HCT116 (cell line): ENCODE results near the gene HPCAL4. TPM values are rescaled to one million over a fixed set of nuclear protein-coding genes. Genes with fewer than 3 reads are reported as not detected.

Experiments
- ATAC-seq: fragments of 200-7000 bp; cut with Tn5 transposase; 2 replicates; pipeline ENCODE4 v1.9.1; 2020; ENCODE audit warnings: mild to moderate bottlenecking, moderate library complexity
- BruUV-seq: library from RNA; stranded (reverse); fragments of 400-500 nt; replicated peaks from 2 replicates; lab custom pipeline; 2021; lab: Mats Ljungman, UMichigan
- CTCF ChIA-PET: fragments of 300-600 bp; sonication (Branson Sonifier 250); formaldehyde crosslinking; loops from one replicate; lab custom pipeline; 2021; ENCODE audit warnings: antibody characterized with exemption; lab: Charles Lee
- POLR2A ChIA-PET: fragments of 300-600, 350-600 bp; sonication (Branson Sonifier 250); formaldehyde crosslinking; loops from one replicate; lab custom pipeline; 2021; ENCODE audit warnings: antibody characterized with exemption; lab: Charles Lee
- RAD21 ChIA-PET, 2 experiments: fragments of 300-600 bp; sonication (Branson Sonifier 250); formaldehyde crosslinking; loops; one replicate each; lab custom pipeline; 2023; ENCODE audit warnings: low total read pairs in 2 of 2; ENCODE audit not compliant: uncharacterized antibody in 2 of 2, unreplicated experiment in 2 of 2, low non-redundant PET in 1 of 2; lab: Charles Lee
- DNase-seq: peaks from one replicate; pipeline ENCODE4 v3.0.0-alpha.2; 2010; ENCODE audit warnings: low read depth, low spot score
- H2AFZ ChIP-seq: fragments of 200-600 bp; shearing (Covaris generic), sonication (generic); 2 replicates; pipeline ENCODE4 v1.6.1; 2017; ENCODE audit warnings: low read depth, mixed run types, mixed read lengths, antibody characterized with exemption, low read length; ENCODE audit not compliant: poor library complexity, severe bottlenecking
- H3K27ac ChIP-seq: 2 replicates; pipeline ENCODE4 v1.5.1; 2012; ENCODE audit warnings: low read depth, low read length
- H3K27me3 ChIP-seq: fragments of 200-600 bp; sonication (generic); 2 replicates; pipeline ENCODE4 v1.6.1; 2016; ENCODE audit warnings: mixed run types, low read length, mixed read lengths; ENCODE audit not compliant: insufficient read depth
- H3K36me3 ChIP-seq, 2 experiments: fragments of 200-500 bp in 1 of 2; fragments of 200-600 bp in 1 of 2; sonication (Bioruptor generic) in 1 of 2; sonication (generic) in 1 of 2; 2 replicates each; pipeline versions ENCODE4 v1.5.1 to v1.6.1; 2014 to 2016; ENCODE audit warnings: low read length in 2 of 2, inconsistent platforms in 1 of 2, mixed read lengths in 1 of 2, mixed run types in 1 of 2; ENCODE audit not compliant: insufficient read depth in 2 of 2, control insufficient read depth in 1 of 2
- H3K4me1 ChIP-seq, 2 experiments: fragments of 200-600 bp in 1 of 2; sonication (generic) in 1 of 2; 2 replicates each; pipeline versions ENCODE4 v1.5.1 to v1.6.1; 2012 to 2017; ENCODE audit warnings: low read length in 2 of 2, inconsistent platforms in 1 of 2, mild to moderate bottlenecking in 1 of 2, mixed read lengths in 1 of 2, mixed run types in 1 of 2, moderate library complexity in 1 of 2; ENCODE audit not compliant: insufficient read depth in 2 of 2, control insufficient read depth in 1 of 2
- H3K4me2 ChIP-seq: fragments of 200-600 bp; sonication (generic); 2 replicates; pipeline ENCODE4 v1.6.1; 2017; ENCODE audit warnings: mixed run types, low read length, mixed read lengths
- H3K4me3 ChIP-seq, 2 experiments: fragments of 200-600 bp in 1 of 2; sonication (generic) in 1 of 2; replicated peaks in 1 of 2; 2 replicates each; pipeline ENCODE4 v1.5.1; 2011 to 2016; ENCODE audit warnings: low read length in 2 of 2, control low read depth in 1 of 2, low read depth in 1 of 2, mild to moderate bottlenecking in 1 of 2, mixed read lengths in 1 of 2, mixed run types in 1 of 2
- H3K79me2 ChIP-seq: fragments of 200-600 bp; sonication (generic); 2 replicates; pipeline ENCODE4 v1.6.1; 2017; ENCODE audit warnings: mild to moderate bottlenecking, mixed run types, low read length, moderate library complexity, mixed read lengths; ENCODE audit not compliant: insufficient read depth
- H3K9ac ChIP-seq: fragments of 200-600 bp; sonication (generic); 2 replicates; pipeline ENCODE4 v1.6.1; 2016; ENCODE audit warnings: low read length, mixed read lengths
- H3K9me2 ChIP-seq: fragments of 200-600 bp; sonication (generic), shearing (Covaris generic); 2 replicates; pipeline ENCODE4 v1.6.1; 2017; ENCODE audit warnings: mixed run types, mild to moderate bottlenecking, moderate library complexity; ENCODE audit not compliant: insufficient read depth
- H3K9me3 ChIP-seq, 2 experiments: fragments of 200-500 bp in 1 of 2; fragments of 200-600 bp in 1 of 2; sonication (Bioruptor generic) in 1 of 2; sonication (generic) in 1 of 2; 2 replicates each; pipeline ENCODE4 v1.6.1; 2014 to 2017; ENCODE audit warnings: low read length in 2 of 2, mixed read lengths in 2 of 2, inconsistent platforms in 1 of 2, low read depth in 1 of 2, mild to moderate bottlenecking in 1 of 2, mixed run types in 1 of 2, moderate library complexity in 1 of 2; ENCODE audit not compliant: control insufficient read depth in 1 of 2, insufficient read depth in 1 of 2
- H4K20me1 ChIP-seq: fragments of 200-600 bp; sonication (generic), shearing (Covaris generic); 2 replicates; pipeline ENCODE4 v1.6.1; 2017; ENCODE audit warnings: mixed run types, mild to moderate bottlenecking, moderate library complexity; ENCODE audit not compliant: insufficient read depth
- EZH2 ChIP-seq: fragments of 200-600 bp; sonication (generic); IDR thresholded peaks from 2 replicates; pipeline ENCODE4 v1.6.1; 2017; ENCODE audit warnings: antibody characterized with exemption, mixed run types
- EZH2phosphoT487 ChIP-seq: fragments of 200-600 bp; IDR thresholded peaks from 2 replicates; pipeline ENCODE4 v1.6.1; 2018; ENCODE audit warnings: antibody characterized with exemption, borderline replicate concordance
- JUND ChIP-seq: IDR thresholded peaks from 2 replicates; pipeline ENCODE4 v1.6.1; 2012
- MAX ChIP-seq: IDR thresholded peaks from 2 replicates; pipeline ENCODE4 v1.6.1; 2012
- POLR2A ChIP-seq: IDR thresholded peaks from 2 replicates; pipeline ENCODE4 v1.7.0; 2011; ENCODE audit warnings: borderline replicate concordance; ENCODE audit not compliant: insufficient read depth, insufficient read length; ENCODE audit errors: extremely low read depth
- RAD21 ChIP-seq: IDR thresholded peaks from 2 replicates; pipeline ENCODE4 v1.6.1; 2012; ENCODE audit warnings: low read depth, mild to moderate bottlenecking
- SRF ChIP-seq: IDR thresholded peaks from 2 replicates; pipeline ENCODE4 v1.6.1; 2012; ENCODE audit warnings: low read depth
- ZNF274 ChIP-seq: fragments of 200-500 bp; sonication (Bioruptor generic); IDR thresholded peaks from 2 replicates; pipeline ENCODE4 v1.6.1; 2014; ENCODE audit warnings: mild to moderate bottlenecking, low read depth, low read length, inconsistent platforms
- intact Hi-C: fragments of 100-400 bp; cut with micrococcal nuclease; formaldehyde crosslinking; loops from 2 replicates; pipeline ENCODE4 v1.10.0; 2022
- total RNA-seq: library from RNA; stranded (reverse); gene quantifications from one replicate; pipeline ENCODE4 v1.2.1, GENCODE V29; 2021; ENCODE audit not compliant: unreplicated experiment
- TF ChIP-seq, protein P1 (sequence below): IDR thresholded peaks from 2 replicates; pipeline ENCODE4 v1.6.1; 2012; ENCODE audit warnings: low read depth

The HPCAL4 gene
- total RNA-seq, 1 experiment from 2014 or later: 5.2 TPM

- no peaks in the 10 kb centered on the region for H3K36me3 ChIP-seq
- no peak for TF ChIP-seq ZNF274
- no peak for TF ChIP-seq POLR2A
- no peak for TF ChIP-seq SRF
- TF ChIP-seq, protein P1, sequence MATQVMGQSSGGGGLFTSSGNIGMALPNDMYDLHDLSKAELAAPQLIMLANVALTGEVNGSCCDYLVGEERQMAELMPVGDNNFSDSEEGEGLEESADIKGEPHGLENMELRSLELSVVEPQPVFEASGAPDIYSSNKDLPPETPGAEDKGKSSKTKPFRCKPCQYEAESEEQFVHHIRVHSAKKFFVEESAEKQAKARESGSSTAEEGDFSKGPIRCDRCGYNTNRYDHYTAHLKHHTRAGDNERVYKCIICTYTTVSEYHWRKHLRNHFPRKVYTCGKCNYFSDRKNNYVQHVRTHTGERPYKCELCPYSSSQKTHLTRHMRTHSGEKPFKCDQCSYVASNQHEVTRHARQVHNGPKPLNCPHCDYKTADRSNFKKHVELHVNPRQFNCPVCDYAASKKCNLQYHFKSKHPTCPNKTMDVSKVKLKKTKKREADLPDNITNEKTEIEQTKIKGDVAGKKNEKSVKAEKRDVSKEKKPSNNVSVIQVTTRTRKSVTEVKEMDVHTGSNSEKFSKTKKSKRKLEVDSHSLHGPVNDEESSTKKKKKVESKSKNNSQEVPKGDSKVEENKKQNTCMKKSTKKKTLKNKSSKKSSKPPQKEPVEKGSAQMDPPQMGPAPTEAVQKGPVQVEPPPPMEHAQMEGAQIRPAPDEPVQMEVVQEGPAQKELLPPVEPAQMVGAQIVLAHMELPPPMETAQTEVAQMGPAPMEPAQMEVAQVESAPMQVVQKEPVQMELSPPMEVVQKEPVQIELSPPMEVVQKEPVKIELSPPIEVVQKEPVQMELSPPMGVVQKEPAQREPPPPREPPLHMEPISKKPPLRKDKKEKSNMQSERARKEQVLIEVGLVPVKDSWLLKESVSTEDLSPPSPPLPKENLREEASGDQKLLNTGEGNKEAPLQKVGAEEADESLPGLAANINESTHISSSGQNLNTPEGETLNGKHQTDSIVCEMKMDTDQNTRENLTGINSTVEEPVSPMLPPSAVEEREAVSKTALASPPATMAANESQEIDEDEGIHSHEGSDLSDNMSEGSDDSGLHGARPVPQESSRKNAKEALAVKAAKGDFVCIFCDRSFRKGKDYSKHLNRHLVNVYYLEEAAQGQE: no peak
- TF ChIP-seq JUND: no peak
- no peak for TF ChIP-seq MAX
- TF ChIP-seq EZH2: no peak
- no peak for TF ChIP-seq EZH2phosphoT487
- TF ChIP-seq RAD21: no peak
- TF ChIP-seq, all 23 proteins: peak for 0
- DNase-seq (no peak), ATAC-seq (no peak)
- Histone ChIP-seq H3K79me2 (no peaks in the 10 kb centered on the region), H3K4me2 (no peak overlapping the region), H3K9me3 (no peaks in the 10 kb centered on the region), H3K27me3 (no peaks in the 10 kb centered on the region), H3K9me2 (no peaks in the 10 kb centered on the region), H3K27ac (no peak overlapping the region), H2AFZ (no peak overlapping the region), H3K9ac (no peak overlapping the region), H4K20me1 (no peaks in the 10 kb centered on the region), H3K4me3 (no peak overlapping the region), H3K4me1 (peaks cover 0 to 10% of the 10 kb centered on the region in 2 experiments; a peak in 2 of 4 replicates)
- intact Hi-C loops: loop anchor here (2.0 kb wide), 1 partner anchor 549 kb away; no protein-coding TSS in a partner anchor
- RAD21 ChIA-PET: no interaction called here
- CTCF ChIA-PET: interaction anchor here (0.6 to 3.4 kb wide), 2 partner anchors 45 to 531 kb away, joined by 3 to 36 read pairs; no protein-coding TSS in a partner anchor
- no TSS peak for BruUV-seq
- POLR2A ChIA-PET: no interaction called here
These were observed 39.1 kb downstream of the HPCAL4 start for GRCh38 chr1:39652105-39652504.
